Colonic mucosa (tissue), 4 donors: ENCODE data around the gene GNG7. TPM values are rescaled to one million over a fixed set of nuclear protein-coding genes. Genes with fewer than 3 reads are reported as not detected.

Experiments
- DNase-seq: peaks from one replicate; pipeline ENCODE4 v3.0.0-alpha.2; 2020
- H3K27ac ChIP-seq: fragments of 200-600 bp; one replicate; pipeline ENCODE4 v1.8.0; 2021
- H3K27me3 ChIP-seq: fragments of 200-600 bp; one replicate; pipeline ENCODE4 v1.8.0; 2021
- H3K36me3 ChIP-seq: fragments of 200-600 bp; one replicate; pipeline ENCODE4 v1.8.0; 2021
- H3K4me1 ChIP-seq: fragments of 200-600 bp; one replicate; pipeline ENCODE4 v1.8.0; 2021; ENCODE audit warnings: mild to moderate bottlenecking
- H3K4me3 ChIP-seq: fragments of 200-600 bp; one replicate; pipeline ENCODE4 v1.8.0; 2021
- H3K9ac ChIP-seq, 2 donors: one replicate each; pipeline ENCODE4 v1.7.0; 2013; ENCODE audit warnings: control low read depth in 2 of 2, low read depth in 2 of 2, low read length in 2 of 2
- H3K9me3 ChIP-seq: fragments of 200-600 bp; one replicate; pipeline ENCODE4 v1.8.0; 2021
- CTCF ChIP-seq: fragments of 200-600 bp; IDR thresholded peaks from one replicate; pipeline ENCODE4 v1.8.0; 2022; ENCODE audit warnings: antibody characterized with exemption, mild to moderate bottlenecking
- intact Hi-C: fragments of 100-400 bp; cut with DNase I; formaldehyde crosslinking; loops from one replicate; pipeline ENCODE4 v1.14.1; 2022
- total RNA-seq, 2 donors: library from RNA; stranded (reverse); fragmentation: NEBNext Ultra II Directional in 1 of 2; extraction: Animal tissue kit (Norgen Biotek cat#: 25700) in 1 of 2; gene quantifications; one replicate each; pipeline ENCODE4 v1.2.1, GENCODE V29; 2021
- donor health status: healthy.
- donor health status: DM: no; HTN: no; CAD: no.
- donor health status: DM: no; HTN: no; CAD: no.

Gene GNG7
- 1 to 10 TPM; 1.5 to 3.2 TPM for total RNA-seq

- H3K4me3 ChIP-seq = peak within 1 kb of the TSS; percentile 35
- DNase-seq = peak; percentile 95
- no peaks in the 10 kb centered on the region for H3K4me1 ChIP-seq
- no peak for TF ChIP-seq CTCF
- peak within 1 kb of the TSS in 1 of 2 donors; percentile 84 for H3K9ac ChIP-seq
- intact Hi-C loops = no loop called here
- H3K27ac ChIP-seq = no peak within 1 kb of the TSS
- H3K36me3 ChIP-seq = no peaks in the 10 kb centered on the region
- no peaks in the 10 kb centered on the region for H3K9me3 ChIP-seq
- H3K27me3 ChIP-seq = no peaks in the 10 kb centered on the region
Measured at GRCh38 chr19:2702170-2703076, at the start of gene GNG7. Gene GNG7 (minus strand): TSS chr19:2702694. CDS start chr19:2520688, 182,006 bp downstream.

GRCh38 chr19:2751438-2751830, 48.9 kb upstream of the GNG7 start:
- no peak overlapping the region for H3K4me3 ChIP-seq
- no peak overlapping the region for H3K9ac ChIP-seq
- no peaks in the 10 kb centered on the region for H3K27me3 ChIP-seq
- H3K27ac ChIP-seq = no peak overlapping the region
- intact Hi-C loops = no loop called here
- H3K4me1 ChIP-seq = no peaks in the 10 kb centered on the region
- DNase-seq = no peak
- no peaks in the 10 kb centered on the region for H3K9me3 ChIP-seq
- no peak for TF ChIP-seq CTCF
- no peaks in the 10 kb centered on the region for H3K36me3 ChIP-seq

GRCh38 chr19:2750808-2751437, 48.4 kb upstream of the GNG7 start:
- intact Hi-C loops = no loop called here
- Histone ChIP-seq H3K9ac (no peak overlapping the region), H3K36me3 (no peaks in the 10 kb centered on the region), H3K27ac (no peak overlapping the region), H3K9me3 (no peaks in the 10 kb centered on the region), H3K27me3 (no peaks in the 10 kb centered on the region), H3K4me1 (no peaks in the 10 kb centered on the region), H3K4me3 (no peak overlapping the region)
- no peak for DNase-seq
- no peak for TF ChIP-seq CTCF

- Histone ChIP-seq H3K27me3 (no peaks in the 10 kb centered on the region), H3K9ac (no peak overlapping the region)
- intact Hi-C loops = no loop called here
Measured at GRCh38 chr19:2747349-2747748, 44.9 kb upstream of the GNG7 start.

GRCh38 chr19:2744113-2744512, 41.6 kb upstream of the GNG7 start:
- Histone ChIP-seq H3K36me3 (no peaks in the 10 kb centered on the region), H3K4me3 (no peak overlapping the region), H3K4me1 (no peaks in the 10 kb centered on the region), H3K27me3 (no peaks in the 10 kb centered on the region), H3K9ac (no peak overlapping the region), H3K27ac (no peak overlapping the region), H3K9me3 (no peaks in the 10 kb centered on the region)
- DNase-seq = no peak
- intact Hi-C loops = no loop called here
- no peak for TF ChIP-seq CTCF

More at GRCh38 chr19:2747349-2747748, 44.9 kb upstream of the GNG7 start:
- Histone ChIP-seq H3K27ac (no peak overlapping the region), H3K9me3 (no peaks in the 10 kb centered on the region), H3K4me3 (no peak overlapping the region), H3K36me3 (no peaks in the 10 kb centered on the region), H3K4me1 (no peaks in the 10 kb centered on the region)
- no peak for DNase-seq
- no peak for TF ChIP-seq CTCF
